Osteocyte (in vitro differentiated cells): ENCODE results near the gene KLF13. TPM values are rescaled to one million over a fixed set of nuclear protein-coding genes. Genes with fewer than 3 reads are reported as not detected.
"Not testable (repeated sequence)": the region's sequence is repeated elsewhere in the genome, so short reads cannot be mapped to it uniquely, and the experiment has no call there.

Experiments used
- DNase-seq: peaks from one replicate; pipeline ENCODE4 v3.0.0; 2021; ENCODE audit warnings: mixed read lengths; ENCODE audit not compliant: unreplicated experiment; ENCODE audit errors: extremely low spot score
- H3K27ac Mint-ChIP-seq: one replicate; pipeline ENCODE4 v1.8.0; 2021; ENCODE audit warnings: mild to moderate bottlenecking, mixed read lengths; ENCODE audit not compliant: unreplicated experiment
- H3K27me3 Mint-ChIP-seq: one replicate; pipeline ENCODE4 v1.8.0; 2021; ENCODE audit warnings: mixed read lengths; ENCODE audit not compliant: unreplicated experiment
- H3K36me3 Mint-ChIP-seq: one replicate; pipeline ENCODE4 v1.8.0; 2021; ENCODE audit warnings: mixed read lengths; ENCODE audit not compliant: unreplicated experiment
- H3K4me1 Mint-ChIP-seq: one replicate; pipeline ENCODE4 v1.8.0; 2021; ENCODE audit warnings: mixed read lengths; ENCODE audit not compliant: unreplicated experiment
- H3K4me3 Mint-ChIP-seq: one replicate; pipeline ENCODE4 v1.8.0; 2021; ENCODE audit warnings: mild to moderate bottlenecking, moderate library complexity, mixed read lengths; ENCODE audit not compliant: unreplicated experiment
- H3K9me3 Mint-ChIP-seq: one replicate; pipeline ENCODE4 v1.8.0; 2021; ENCODE audit warnings: mixed read lengths; ENCODE audit not compliant: unreplicated experiment
- CTCF ChIP-seq: fragments of 200-600 bp; sonication (generic); IDR thresholded peaks from 2 replicates; pipeline ENCODE4 v1.5.0; 2021; ENCODE audit warnings: antibody characterized with exemption, mild to moderate bottlenecking, moderate library complexity
- total RNA-seq: library from RNA; stranded (reverse); gene quantifications from 2 replicates; pipeline ENCODE4 v1.2.1, GENCODE V29; 2021

The KLF13 gene
- total RNA-seq, 1 donor from 2014 or later = 54.5 TPM

GRCh38 chr15:31349233-31350141 is 22.9 kb downstream of the KLF13 start:
- Mint-ChIP-seq H3K4me3 (no peak overlapping the region), H3K9me3 (no peaks in the 10 kb centered on the region), H3K4me1 (peaks cover 57% of the 10 kb centered on the region), H3K36me3 (no peaks in the 10 kb centered on the region), H3K27me3 (no peaks in the 10 kb centered on the region), H3K27ac (no peak overlapping the region)
- no peak for TF ChIP-seq CTCF
- DNase-seq = no peak

DNA sequence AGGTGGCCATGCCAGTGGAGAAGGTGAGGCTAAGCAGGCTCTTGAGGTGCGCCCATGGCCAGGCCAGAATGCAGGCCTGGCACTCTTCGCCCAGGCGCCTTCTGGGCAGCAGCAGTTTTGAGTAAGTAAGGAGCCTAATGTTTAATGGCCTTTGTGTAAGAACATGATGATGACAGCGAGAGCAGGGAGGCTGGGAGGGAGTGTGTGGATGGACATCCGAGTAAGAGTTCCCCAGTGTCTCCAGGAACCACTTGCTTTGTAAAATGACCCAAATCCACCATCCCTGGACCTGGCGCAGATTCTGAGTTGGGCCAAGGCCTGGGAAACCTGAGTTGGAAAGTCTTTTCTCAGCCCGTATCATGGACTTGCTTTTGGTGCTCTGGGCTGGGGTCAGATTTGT is 24.1 kb downstream of the KLF13 start:
- Mint-ChIP-seq H3K9me3 (no peaks in the 10 kb centered on the region), H3K27me3 (no peaks in the 10 kb centered on the region), H3K4me1 (peaks cover 53% of the 10 kb centered on the region), H3K4me3 (no peak overlapping the region), H3K27ac (no peak overlapping the region), H3K36me3 (no peaks in the 10 kb centered on the region)
- DNase-seq = no peak
- TF ChIP-seq CTCF = no peak

DNA sequence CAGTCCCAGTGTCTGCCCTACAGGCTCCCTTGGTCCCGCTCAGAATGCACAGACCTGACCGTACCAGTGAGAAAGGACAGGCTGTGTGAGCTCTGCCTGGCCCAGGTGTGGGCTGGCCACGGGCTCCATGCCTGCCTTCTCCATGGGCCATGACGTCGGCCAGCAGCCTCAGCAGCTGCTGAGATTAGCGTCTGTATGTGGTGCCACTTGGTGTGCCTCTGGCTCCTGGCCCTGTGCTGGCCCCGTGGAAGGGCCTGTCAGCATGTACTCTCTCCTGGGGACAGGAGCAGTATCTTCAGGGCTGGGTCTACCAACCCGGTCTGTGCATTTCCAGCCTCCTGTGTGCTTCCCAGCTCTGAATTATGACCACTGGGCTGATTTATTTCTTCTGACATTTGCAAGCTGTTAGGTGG is 25.7 kb downstream of the KLF13 start:
- TF ChIP-seq CTCF = no peak
- peaks cover 3% of the 10 kb centered on the region for H3K36me3 Mint-ChIP-seq
- H3K27me3 Mint-ChIP-seq = no peaks in the 10 kb centered on the region
- peaks cover 52% of the 10 kb centered on the region for H3K4me1 Mint-ChIP-seq
- H3K4me3 Mint-ChIP-seq = no peak overlapping the region
- H3K27ac Mint-ChIP-seq = peak overlapping the region; percentile 92
- DNase-seq = no peak
- H3K9me3 Mint-ChIP-seq = no peaks in the 10 kb centered on the region

DNA sequence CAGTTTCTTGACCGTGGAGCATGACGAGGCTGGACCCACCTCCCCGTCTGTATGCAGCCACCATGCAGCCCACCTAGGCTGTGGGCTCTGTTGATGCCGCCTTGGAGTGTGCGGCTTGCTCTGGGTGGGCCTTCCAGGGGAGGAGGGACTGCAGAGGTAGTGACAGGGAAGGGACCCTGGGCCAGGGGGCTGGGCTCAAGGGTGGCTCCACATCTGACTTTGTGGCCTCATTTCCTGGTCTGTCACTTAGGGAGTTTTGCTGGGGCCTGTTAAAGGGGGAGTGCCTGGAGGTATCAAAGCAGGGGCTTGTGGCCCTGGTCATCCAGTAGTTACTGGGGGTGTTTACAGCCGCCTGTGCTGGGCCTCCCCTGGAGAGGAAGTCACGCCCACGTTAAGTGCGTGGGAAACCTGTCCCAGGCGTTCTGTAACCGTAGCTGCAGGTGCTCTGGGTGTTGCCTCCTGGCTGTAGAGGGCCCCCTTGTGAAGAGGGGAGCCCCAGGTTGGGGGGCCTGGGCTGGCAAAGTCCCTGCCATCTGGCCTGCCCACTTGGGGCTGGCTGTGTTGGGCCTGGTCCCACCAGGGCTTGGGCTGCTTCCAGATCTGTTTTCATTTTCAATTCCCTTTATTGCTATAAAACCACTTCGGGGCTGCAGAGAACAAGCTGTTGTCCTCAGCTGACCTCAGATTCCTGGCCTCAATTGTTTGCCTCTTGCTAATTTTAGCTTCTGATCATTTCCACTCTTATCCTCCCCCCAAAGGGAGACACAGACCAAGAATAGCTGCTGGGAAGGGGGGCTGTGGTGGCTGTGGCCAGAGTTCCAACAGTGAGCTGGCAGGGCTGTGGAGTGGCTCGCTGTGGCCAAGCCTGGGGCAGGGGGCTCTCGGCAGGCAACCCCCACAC is 26.5 kb downstream of the KLF13 start:
- peaks cover 56% of the 10 kb centered on the region for H3K4me1 Mint-ChIP-seq
- H3K27ac Mint-ChIP-seq = peak overlapping the region; percentile 92
- H3K4me3 Mint-ChIP-seq = peak overlapping the region; percentile 30
- H3K9me3 Mint-ChIP-seq = no peaks in the 10 kb centered on the region
- peak; percentile 90 for DNase-seq
- no peaks in the 10 kb centered on the region for H3K27me3 Mint-ChIP-seq
- TF ChIP-seq CTCF = no peak
- peaks cover 3% of the 10 kb centered on the region for H3K36me3 Mint-ChIP-seq

DNA sequence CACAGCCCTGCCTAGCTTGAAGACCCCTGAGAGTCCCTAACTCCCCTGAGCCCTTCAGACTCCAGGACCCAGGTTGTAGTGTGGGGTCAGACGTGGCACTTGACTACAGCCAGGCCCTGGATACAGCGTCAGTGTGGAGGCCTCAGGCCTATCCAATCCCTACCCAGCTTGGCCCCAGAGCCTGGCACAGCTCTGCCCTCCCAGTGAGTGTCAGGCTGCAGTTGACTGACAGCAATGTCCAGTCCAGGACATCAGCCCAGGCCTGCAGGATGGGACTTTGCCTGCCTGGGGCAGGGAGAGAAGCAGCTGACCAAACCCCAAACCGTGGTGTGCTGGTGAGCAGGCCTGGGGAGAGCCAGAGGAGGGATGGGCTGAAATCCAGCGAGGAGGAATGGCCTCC is 27.3 kb downstream of the KLF13 start:
- Mint-ChIP-seq H3K9me3 (no peaks in the 10 kb centered on the region), H3K27ac (peak overlapping the region; percentile 92), H3K36me3 (peaks cover 3% of the 10 kb centered on the region), H3K27me3 (no peaks in the 10 kb centered on the region), H3K4me3 (peak overlapping the region; percentile 26), H3K4me1 (peaks cover 62% of the 10 kb centered on the region)
- no peak for DNase-seq
- TF ChIP-seq CTCF = no peak

DNA sequence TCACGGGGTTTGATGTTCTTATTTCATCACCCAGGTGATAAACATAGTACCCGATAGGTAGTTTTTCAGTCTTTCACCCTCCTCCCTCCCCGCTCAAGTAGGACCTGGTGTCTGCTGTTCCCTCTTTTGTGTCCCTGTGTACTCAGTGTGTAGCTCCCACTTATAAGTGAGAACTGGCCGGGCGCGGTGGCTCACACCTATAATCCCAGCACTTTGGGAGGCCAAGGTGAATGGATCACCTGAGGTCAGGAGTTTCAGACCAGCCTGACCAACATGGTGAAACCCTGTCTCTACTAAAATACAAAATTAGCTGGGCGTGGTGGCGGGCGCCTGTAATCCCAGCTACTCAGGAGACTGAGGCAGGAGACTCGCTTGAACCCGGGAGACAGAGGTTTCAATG is 29.5 kb downstream of the KLF13 start:
- DNase-seq, H3K9me3 Mint-ChIP-seq, H3K27me3 Mint-ChIP-seq, H3K36me3 Mint-ChIP-seq, H3K27ac Mint-ChIP-seq, H3K4me3 Mint-ChIP-seq: not testable (repeated sequence)
- peaks cover 59% of the 10 kb centered on the region for H3K4me1 Mint-ChIP-seq
